GM19043 (cell line): ENCODE results near the gene SLC26A9.

ENCODE experiments used
- ATAC-seq: cut with Tn5 transposase; IDR thresholded peaks from one replicate; pipeline ENCODE4 v1.9.1; 2021; ENCODE audit warnings: low read depth; ENCODE audit not compliant: unreplicated experiment

The SLC26A9 gene

GRCh38 chr1:205943245-205943644 is at the start of gene SLC26A9:
TSS of gene SLC26A9 (minus strand) at chr1:205943456. CDS start at chr1:205935820, 7,636 bp downstream.
- no peak for ATAC-seq

GRCh38 chr1:205992218-205992882 is 49.1 kb upstream of the SLC26A9 start:
- no peak for ATAC-seq

GRCh38 chr1:205991237-205991636 is 48.0 kb upstream of the SLC26A9 start:
- ATAC-seq, result no peak

GRCh38 chr1:205990226-205990625 is 47.0 kb upstream of the SLC26A9 start:
- no peak for ATAC-seq

GRCh38 chr1:205989786-205990185 is 46.5 kb upstream of the SLC26A9 start:
- ATAC-seq, result no peak

- no peak for ATAC-seq
Observed at GRCh38 chr1:205988585-205988995, 45.3 kb upstream of the SLC26A9 start.

GRCh38 chr1:205986861-205987260 is 43.6 kb upstream of the SLC26A9 start:
- ATAC-seq, result no peak

GRCh38 chr1:205986292-205986691 is 43.0 kb upstream of the SLC26A9 start:
- no peak for ATAC-seq

- no peak for ATAC-seq
Observed at GRCh38 chr1:205985330-205986005, 42.2 kb upstream of the SLC26A9 start.

- no peak for ATAC-seq
Observed at GRCh38 chr1:205983925-205984725, 40.9 kb upstream of the SLC26A9 start.

GRCh38 chr1:205981257-205981656 is 38.0 kb upstream of the SLC26A9 start:
- ATAC-seq, result no peak

GRCh38 chr1:205980237-205980870 is 37.1 kb upstream of the SLC26A9 start:
- ATAC-seq, result no peak

- ATAC-seq, result no peak
Observed at GRCh38 chr1:205979301-205979700, 36.0 kb upstream of the SLC26A9 start.

GRCh38 chr1:205978676-205979075 is 35.4 kb upstream of the SLC26A9 start:
- ATAC-seq, result no peak

GRCh38 chr1:205977402-205978014 is 34.3 kb upstream of the SLC26A9 start:
- ATAC-seq, result no peak

GRCh38 chr1:205976708-205977401 is 33.6 kb upstream of the SLC26A9 start:
- no peak for ATAC-seq

- no peak for ATAC-seq
Observed at GRCh38 chr1:205976036-205976435, 32.8 kb upstream of the SLC26A9 start.

- no peak for ATAC-seq
Observed at GRCh38 chr1:205975387-205975998, 32.2 kb upstream of the SLC26A9 start.

- ATAC-seq, result no peak
Observed at GRCh38 chr1:205974712-205975111, 31.5 kb upstream of the SLC26A9 start.
